ENCODE results near the gene FGF5. TPM values are rescaled to one million over a fixed set of nuclear protein-coding genes. Genes with fewer than 3 reads are reported as not detected.
"Not testable (repeated sequence)": the region's sequence is repeated elsewhere in the genome, so short reads cannot be mapped to it uniquely, and the experiment has no call there.

FGF5 gene
- total RNA-seq, 1 experiment from 2014 or later = 4.5 TPM

GRCh38 chr4:80253510-80253909, 13.0 kb upstream of the FGF5 start:
- no peak for DNase-seq (ENCODE audit: low read depth)

- DNase-seq (ENCODE audit: low read depth) = no peak
These were observed 12.3 kb upstream of the FGF5 start for GRCh38 chr4:80254114-80254513.

GRCh38 chr4:80255329-80256095, 11.0 kb upstream of the FGF5 start:
- DNase-seq (ENCODE audit: low read depth) = peak; percentile 28

- no peak for DNase-seq (ENCODE audit: low read depth)
These were observed 8.6 kb upstream of the FGF5 start for GRCh38 chr4:80257851-80258250.

- DNase-seq (ENCODE audit: low read depth) = no peak
These were observed 7.5 kb upstream of the FGF5 start for GRCh38 chr4:80259012-80259411.

GRCh38 chr4:80259817-80260216, 6.6 kb upstream of the FGF5 start:
- no peak for DNase-seq (ENCODE audit: low read depth)

- no peak for DNase-seq (ENCODE audit: low read depth)
These were observed 4.4 kb upstream of the FGF5 start for GRCh38 chr4:80261989-80262600.

GRCh38 chr4:80263541-80264351, 2.7 kb upstream of the FGF5 start:
- no peak for DNase-seq (ENCODE audit: low read depth)

- DNase-seq (ENCODE audit: low read depth) = no peak
These were observed 2.2 kb upstream of the FGF5 start for GRCh38 chr4:80264352-80264647.

- DNase-seq (ENCODE audit: low read depth) = no peak
These were observed 1.6 kb upstream of the FGF5 start for GRCh38 chr4:80264825-80265224.

GRCh38 chr4:80265571-80266252, 752 bp upstream of the FGF5 start:
- peak; percentile 76 for DNase-seq (ENCODE audit: low read depth)

GRCh38 chr4:80266902-80267380, 477 bp downstream of the FGF5 start:
- peak; percentile 66 for DNase-seq (ENCODE audit: low read depth)

- DNase-seq (ENCODE audit: low read depth) = no peak
These were observed 1.8 kb downstream of the FGF5 start for GRCh38 chr4:80268081-80268823.

GRCh38 chr4:80268936-80269335, 2.5 kb downstream of the FGF5 start:
- no peak for DNase-seq (ENCODE audit: low read depth)

GRCh38 chr4:80270321-80270720, 3.9 kb downstream of the FGF5 start:
- no peak for DNase-seq (ENCODE audit: low read depth)

- DNase-seq (ENCODE audit: low read depth) = no peak
These were observed 4.4 kb downstream of the FGF5 start for GRCh38 chr4:80270868-80271267.

GRCh38 chr4:80271801-80272200, 5.3 kb downstream of the FGF5 start:
- DNase-seq (ENCODE audit: low read depth) = no peak

- DNase-seq (ENCODE audit: low read depth) = no peak
These were observed 10.5 kb downstream of the FGF5 start for GRCh38 chr4:80276931-80277330.

- no peak for DNase-seq (ENCODE audit: low read depth)
These were observed 13.3 kb downstream of the FGF5 start for GRCh38 chr4:80279751-80280150.

GRCh38 chr4:80286451-80286850, 20.0 kb downstream of the FGF5 start:
- no peak for DNase-seq (ENCODE audit: low read depth)

GRCh38 chr4:80290665-80291064, 24.2 kb downstream of the FGF5 start:
- not testable (repeated sequence) for DNase-seq (ENCODE audit: low read depth)
